ENCODE results near the gene POP5.
A peak's percentile ranks its signal among the peaks of the same experiment; 100 is the strongest.
"Not testable (repeated sequence)": the region's sequence is repeated elsewhere in the genome, so short reads cannot be mapped to it uniquely, and the experiment has no call there.

The POP5 gene

DNA sequence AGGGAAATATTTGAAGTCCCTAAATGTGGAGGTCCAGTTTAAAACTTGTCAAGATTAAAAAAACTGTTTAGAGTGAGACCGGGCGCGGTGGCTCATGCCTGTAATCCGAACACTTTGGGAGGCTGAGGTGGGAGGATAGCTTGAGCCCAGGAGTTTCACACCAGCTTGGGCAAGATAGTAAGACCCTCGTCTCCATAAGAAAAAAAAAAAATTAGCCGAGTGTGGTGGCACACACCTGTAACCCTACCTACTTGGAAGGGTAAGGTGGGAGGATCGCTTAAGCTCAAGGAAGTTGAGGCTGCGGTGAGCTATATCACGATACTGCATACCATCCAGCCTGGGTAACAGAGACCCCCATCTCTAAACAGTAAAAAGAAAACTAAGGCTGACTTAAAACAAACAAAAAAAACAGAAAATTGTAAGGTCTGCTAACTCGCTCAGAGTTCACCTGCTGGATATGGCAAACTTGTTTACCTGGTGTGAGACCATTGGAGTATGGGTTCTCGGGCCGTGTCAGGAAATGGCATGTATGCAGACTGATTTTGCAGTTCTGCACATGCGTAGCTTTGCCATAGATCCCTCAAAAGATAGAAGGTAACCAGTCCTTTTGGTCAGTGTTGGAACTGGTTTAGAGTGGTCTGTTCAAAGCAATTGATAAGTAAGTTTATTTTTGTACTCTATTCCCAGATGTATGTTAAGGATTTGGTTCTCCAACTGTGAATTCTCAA lies 45.0 kb downstream of the POP5 start:
- DNase-seq (ENCODE audit: low read depth in 3 of 3): no peak

DNA sequence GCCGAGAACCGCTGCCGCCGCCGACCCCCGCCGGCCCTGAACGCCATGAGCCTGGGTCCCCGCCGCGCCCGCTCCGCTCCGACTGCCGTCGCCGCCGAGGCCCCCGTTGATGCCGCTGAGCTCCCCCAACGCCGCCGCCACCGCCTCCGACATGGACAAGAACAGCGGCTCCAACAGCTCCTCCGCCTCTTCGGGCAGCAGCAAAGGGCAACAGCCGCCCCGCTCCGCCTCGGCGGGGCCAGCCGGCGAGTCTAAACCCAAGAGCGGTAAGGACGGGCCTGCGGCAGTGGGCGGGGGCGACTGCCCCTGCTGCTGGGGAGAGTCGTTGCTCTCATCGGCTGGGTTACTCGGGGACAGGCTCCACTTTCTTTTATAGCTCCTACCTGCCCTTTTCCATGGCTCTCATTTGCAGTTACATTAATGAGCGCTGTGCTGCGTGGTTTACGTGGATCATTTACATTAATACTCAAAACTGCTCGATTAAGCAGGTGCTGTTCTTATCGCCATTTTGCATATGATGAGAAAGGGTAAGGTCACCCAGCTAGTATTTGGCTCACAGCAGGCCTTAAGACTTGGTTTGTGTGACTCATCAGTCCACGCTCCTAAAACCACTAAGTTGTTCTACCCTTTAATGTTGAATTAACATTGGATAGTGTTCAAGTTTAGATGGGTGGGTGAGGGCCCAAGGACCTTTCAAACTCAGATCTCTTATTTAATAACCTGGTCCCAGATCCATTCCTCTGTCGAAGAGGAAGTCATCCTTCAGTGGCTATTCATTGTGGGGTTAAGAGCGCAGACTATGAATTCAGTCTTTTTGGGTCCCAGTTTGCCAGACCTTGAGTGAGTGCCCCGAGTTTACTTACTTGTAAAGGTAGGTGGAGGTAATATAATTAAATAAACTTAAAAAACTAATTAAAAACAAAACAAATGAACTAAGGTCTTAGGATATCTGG lies 46.2 kb downstream of the POP5 start:
- DNase-seq (ENCODE audit: low read depth in 3 of 3): peak in 1 of 3 experiments; percentile 45

DNA sequence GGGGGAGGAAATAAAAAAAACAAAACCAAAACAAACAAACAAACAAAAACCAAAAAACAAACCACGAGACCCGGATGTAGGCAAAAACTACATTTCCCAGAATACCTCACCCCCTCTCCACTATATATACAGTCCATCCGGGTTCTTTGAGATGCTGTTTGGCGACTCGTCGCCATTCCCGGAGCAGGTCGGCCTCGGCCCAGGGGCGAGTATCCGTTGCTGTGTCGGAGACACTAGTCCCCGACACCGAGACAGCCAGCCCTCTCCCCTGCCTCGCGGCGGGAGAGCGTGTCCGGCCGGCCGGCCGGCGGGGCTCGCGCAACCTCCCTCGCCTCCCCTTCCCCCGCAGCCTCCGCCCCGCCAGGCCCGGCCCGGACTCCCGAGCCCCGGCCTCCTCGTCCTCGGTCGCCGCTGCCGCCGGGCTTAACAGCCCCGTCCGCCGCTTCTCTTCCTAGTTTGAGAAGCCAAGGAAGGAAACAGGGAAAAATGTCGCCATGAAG lies 46.9 kb downstream of the POP5 start, which contains the start of gene RNF10:
TSS of gene RNF10 (plus strand) at position 154 of the 500 bp plus-strand sequence. CDS start 456 bp downstream, outside the sequence.
- DNase-seq (ENCODE audit: low read depth in 3 of 3): peak; percentile 47 to 59 (median 54)

DNA sequence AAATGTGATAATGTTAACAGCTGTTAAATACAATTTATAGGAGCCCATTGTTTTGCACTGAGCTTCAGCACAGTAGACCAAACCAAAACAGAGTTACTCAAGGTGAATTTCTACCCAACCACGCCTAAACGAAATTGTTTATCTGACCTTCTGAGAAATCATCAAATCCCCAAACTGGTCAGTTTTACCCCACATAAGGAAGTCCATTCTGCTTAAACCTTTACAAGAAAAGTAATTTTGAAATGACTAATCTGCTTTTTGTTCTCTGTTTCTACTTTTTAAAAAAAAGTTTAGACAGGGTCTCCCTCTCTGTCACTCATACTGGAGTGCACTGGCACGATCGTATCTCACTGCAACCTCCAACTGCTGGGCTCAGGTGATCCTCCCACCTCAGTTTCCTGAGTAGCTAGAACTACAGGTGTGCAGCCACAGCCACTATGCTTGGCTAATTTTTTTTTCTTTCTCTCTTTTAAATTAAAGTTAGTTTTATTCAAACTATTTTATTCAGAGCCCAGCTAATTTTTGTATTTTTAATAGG lies 48.4 kb downstream of the POP5 start:
- DNase-seq (ENCODE audit: low read depth in 3 of 3): no peak

DNA sequence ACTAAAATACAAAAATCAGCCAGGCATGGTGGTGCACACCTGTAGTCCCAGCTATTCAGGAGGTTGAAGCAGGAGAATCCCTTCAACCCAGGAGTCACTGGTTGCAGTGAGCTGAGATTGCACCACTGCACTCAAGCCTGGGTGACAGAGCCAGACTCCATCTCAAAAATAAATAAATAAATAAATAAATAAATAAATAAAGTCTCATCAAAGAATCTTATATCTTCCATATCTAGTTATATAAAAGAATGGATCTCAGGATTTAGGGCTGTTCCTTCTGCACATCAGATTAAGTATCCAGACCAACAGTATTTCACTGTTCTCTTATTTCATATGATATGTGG lies 50.8 kb downstream of the POP5 start:
- DNase-seq (ENCODE audit: low read depth in 3 of 3): not testable (repeated sequence)

DNA sequence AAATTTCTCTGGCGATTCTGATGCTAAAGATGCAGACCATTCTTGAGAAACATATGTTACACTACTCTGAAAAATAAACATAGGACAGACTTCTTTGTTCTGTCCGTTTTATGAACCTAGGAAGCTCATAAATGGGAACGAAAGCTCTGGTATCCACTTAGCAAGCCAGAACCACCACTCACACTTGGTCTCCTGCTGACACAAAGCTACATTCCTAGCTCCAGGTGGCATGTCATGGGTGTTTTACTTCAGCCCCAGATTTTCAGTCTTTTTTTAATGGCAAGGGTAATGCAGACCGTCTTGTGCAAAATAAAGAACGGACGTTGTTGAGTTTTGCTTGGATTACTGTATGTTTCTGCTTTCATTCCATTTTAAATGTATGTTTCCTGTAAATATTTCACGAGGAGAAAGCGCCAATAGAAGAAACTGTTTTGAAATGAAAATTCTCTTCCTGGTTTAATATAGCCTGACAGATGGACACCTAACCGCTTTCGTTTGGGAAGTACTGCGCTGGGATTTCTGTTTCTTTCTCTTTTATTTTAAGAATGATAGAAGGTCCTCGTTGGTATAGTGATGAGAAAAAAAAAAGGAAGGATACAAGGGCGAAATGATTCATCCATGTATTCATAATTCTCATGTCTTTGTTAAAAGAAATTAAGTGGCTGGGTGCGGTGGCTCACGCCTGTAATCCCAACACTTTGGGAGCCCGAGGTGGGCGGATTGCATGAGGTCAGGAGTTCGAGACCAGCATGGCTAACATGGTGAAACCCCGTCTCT lies 51.4 kb downstream of the POP5 start:
- DNase-seq (ENCODE audit: low read depth in 3 of 3): no peak

DNA sequence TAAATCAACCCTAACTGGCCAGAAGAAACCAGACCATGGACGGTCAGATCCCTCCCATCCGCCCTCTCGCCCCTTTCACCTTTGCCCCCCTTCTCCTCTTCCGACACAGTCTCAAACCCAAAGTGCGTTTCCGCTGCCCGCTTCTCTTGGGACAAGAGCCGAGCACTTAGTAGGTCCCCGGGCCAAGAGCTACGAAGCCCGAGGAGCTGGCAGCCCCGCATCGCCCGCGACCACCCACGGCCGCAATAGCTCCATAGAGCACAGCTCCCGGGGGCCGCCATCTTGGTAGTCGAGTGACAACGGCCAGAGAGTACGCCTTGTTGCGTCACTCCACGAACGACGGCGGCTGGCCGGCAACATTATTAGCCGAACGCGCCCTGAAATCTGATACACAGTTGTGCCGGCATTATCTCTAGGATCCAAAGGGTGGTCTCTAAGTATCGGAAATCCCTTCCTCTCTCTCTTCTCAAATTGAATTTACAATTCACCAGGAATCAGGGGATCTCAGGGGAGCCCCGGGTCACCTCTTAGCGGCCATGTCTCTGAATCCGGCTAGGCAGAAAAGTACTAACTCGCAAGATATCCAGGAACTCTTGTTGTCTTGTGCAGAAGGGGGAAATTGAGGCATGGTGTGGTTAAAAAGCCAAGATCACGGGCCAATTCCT lies 52.2 kb downstream of the POP5 start, which contains the start of gene COQ5:
TSS of gene COQ5 (minus strand) at position 298 of the 665 bp plus-strand sequence. CDS start at position 281, 17 bp downstream.
- DNase-seq (ENCODE audit: low read depth in 3 of 3): peak; percentile 73 to 80 (median 75)

All from stimulated activated CD4-positive, alpha-beta T cell treated with anti-CD3 and anti-CD28 coated beads, TNF-alpha, amount 100 ng/mL, for 24 hours (primary cell).